Stimulated activated CD4-positive, alpha-beta T cell treated with anti-CD3 and anti-CD28 coated beads, Interleukin-2, amount 100 ng/mL, for 4 hours (primary cell): ENCODE results near the gene TMPRSS3.

Source experiments
- DNase-seq: peaks from one replicate; pipeline ENCODE4 v3.0.0-alpha.2; 2020; ENCODE audit warnings: low read depth

The TMPRSS3 gene

DNA sequence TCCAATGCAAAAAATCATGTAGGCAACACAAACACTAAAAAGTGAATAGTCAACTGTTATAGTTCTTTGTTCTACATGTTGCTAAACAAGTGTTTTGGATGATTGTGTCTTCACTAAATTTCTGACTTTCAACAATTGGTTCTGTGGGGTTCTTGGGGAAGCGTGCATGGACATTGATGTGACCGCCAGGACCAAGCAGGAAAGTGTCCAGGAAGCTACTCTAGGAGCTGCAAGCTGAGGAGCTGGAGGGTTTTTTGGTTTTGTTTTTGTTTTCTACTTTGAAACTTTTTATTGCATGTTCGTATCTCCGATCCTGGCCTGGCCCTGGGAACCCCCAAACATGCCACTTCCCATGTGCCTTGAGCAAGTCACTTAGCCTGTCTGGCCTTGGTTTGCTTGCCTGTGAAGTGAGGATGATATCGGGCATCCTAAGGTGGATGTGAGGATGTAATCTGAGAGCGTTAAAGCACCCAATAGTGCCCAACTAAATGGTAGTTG is 8.0 kb downstream of the TMPRSS3 start:
- no peak for DNase-seq

- DNase-seq = no peak
Observed at GRCh38 chr21:42387164-42387563, 8.7 kb downstream of the TMPRSS3 start.

GRCh38 chr21:42386034-42386591 is 9.7 kb downstream of the TMPRSS3 start:
- no peak for DNase-seq

DNA sequence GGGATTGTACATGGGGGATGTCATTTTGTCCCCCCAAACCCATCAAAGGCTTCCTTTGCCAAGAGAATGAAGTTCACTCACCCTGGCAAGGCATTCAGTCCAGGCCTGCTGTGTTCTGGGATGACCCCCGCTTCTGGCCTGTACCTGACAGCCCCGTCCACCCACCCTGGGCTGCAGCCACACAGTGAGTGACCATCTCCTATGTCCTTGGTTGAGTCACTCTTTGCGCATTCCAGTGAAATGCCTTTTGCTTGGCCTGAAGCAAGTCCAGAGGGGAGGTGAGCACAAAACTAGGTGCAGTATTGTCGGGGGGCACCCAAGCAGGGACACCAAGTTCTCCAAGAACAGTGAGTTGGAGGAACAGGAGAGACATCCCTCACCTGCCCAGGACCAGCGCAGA is 10.2 kb downstream of the TMPRSS3 start:
- no peak for DNase-seq

GRCh38 chr21:42384989-42385388 is 10.9 kb downstream of the TMPRSS3 start:
- DNase-seq = no peak

- DNase-seq = no peak
Observed at GRCh38 chr21:42384156-42384945, 11.5 kb downstream of the TMPRSS3 start.

- DNase-seq = no peak
Observed at GRCh38 chr21:42383331-42383730, 12.5 kb downstream of the TMPRSS3 start.

DNA sequence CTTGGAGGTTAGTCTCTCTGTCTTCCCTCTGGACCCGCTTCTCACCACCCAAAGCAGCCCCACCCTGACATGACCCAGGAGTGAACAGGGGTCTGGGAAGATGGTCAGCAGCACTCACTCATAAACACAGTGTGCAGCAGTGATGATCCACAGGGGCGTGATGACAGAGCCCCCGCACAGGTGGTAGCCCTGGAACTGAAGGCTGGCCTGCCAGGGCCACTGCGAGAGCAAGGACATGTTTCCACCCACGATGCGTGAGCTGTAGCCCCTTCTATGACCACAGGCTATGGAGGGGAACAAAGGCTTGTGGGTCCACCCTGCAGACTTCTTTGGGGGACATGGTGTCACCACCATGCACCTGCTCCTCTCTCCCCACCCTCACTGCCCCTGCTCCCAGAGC is 12.9 kb downstream of the TMPRSS3 start:
- DNase-seq = no peak

DNA sequence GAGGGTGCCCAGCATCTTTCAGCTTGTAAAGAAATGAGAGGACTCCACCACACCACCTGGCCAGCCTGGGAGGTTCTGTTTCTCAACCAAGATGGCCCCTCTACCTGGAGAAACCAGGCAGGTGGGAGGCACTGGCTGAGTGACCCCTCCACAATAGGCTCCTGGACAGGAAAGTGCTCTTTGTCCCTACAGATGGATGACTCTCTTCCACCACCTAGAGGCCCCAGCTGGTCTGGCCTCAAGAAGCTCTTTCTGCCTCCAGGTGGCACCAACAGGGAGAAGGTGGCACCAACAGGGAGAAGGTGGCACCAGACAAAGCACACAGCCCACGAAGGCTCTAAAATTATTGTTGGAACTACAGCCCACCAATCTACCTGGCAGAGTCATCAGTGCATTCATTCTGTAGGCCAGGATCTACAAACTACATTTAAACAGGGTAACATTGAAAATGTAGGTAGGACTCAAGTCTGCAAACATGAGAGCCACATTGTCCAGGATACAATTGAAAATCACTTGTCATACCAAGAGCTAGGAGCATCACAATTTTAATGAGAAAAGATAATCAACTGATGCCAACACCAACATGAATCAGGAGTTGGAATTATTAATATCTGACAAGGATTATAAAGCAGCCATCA is 14.4 kb downstream of the TMPRSS3 start:
- no peak for DNase-seq

GRCh38 chr21:42379426-42380215 is 16.2 kb downstream of the TMPRSS3 start:
- no peak for DNase-seq

GRCh38 chr21:42378418-42378817 is 17.4 kb downstream of the TMPRSS3 start:
- DNase-seq = no peak

DNA sequence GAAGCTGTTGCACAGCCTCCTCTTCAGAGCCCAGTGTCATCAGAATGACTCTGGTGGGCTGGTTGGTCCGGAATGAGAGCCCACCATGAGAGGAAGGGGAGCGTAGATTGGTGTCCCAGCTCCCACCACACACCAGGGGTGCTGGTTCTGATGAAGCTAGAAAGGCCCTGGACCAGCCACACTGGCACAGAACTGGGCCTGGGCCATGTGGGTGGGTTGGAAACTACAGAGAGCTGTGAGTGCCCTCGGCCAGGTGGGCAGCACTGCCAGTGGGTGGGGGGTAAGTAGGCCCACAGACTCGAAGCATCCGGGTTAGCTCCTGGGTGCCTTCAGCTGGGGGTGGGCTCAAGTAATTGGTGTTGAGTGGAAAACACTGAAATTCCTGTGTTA is 17.9 kb downstream of the TMPRSS3 start:
- DNase-seq = no peak

DNA sequence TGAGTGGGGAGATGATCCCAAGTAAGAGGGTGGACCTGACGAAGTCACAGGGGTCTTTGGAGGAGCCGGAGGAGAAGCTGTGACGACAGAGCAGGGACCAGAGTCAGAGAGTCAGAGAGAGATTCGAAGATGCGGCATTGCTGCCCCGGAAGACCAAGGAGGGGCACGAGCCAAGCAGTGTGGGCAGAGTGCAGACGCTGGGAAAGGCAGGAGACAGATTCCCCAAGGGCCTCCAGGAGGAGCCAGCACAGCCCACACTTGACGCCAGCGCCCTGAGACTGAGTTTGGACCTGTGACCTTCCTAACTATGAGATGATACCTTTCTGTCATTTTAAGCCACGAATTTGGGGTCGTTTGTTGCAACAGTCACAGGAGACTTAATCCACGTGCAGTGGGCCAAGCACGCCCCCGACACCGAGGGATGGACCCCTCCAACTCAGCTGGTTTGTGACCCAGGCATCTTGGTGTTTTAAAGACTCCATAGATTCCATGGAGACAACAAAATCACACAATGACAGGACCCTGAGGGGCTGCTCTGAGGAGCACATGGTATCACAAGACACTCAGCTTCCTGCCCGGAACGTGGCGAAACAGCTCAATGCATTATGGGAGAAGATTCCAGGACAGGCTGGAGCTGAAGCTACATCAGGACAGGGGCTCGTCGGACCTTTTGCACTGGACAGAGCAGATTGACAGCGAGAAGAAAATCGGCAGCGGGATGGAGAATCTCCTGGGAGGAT is 18.5 kb downstream of the TMPRSS3 start:
- no peak for DNase-seq

GRCh38 chr21:42376338-42376982 is 19.4 kb downstream of the TMPRSS3 start:
- no peak for DNase-seq

DNA sequence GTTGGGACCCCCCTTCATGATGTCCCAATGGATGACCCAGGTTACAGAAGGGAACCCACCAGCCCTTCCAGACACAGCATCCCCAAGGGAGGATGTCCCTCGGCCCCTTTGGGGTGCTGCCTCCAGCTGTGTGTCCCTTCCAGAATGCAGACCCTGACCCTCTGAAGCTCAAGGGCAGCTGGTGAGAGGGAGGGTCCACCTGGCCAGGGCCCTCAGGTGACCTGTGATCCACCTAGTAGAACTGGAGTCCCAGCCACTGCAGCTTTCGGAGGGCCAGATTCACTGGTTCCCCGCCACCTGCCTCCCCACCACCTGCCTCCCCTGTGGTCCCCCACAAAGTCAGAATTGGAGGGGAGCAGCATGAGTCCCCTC is 19.9 kb downstream of the TMPRSS3 start:
- DNase-seq = no peak

- no peak for DNase-seq
Observed at GRCh38 chr21:42375506-42375905, 20.3 kb downstream of the TMPRSS3 start.

DNA sequence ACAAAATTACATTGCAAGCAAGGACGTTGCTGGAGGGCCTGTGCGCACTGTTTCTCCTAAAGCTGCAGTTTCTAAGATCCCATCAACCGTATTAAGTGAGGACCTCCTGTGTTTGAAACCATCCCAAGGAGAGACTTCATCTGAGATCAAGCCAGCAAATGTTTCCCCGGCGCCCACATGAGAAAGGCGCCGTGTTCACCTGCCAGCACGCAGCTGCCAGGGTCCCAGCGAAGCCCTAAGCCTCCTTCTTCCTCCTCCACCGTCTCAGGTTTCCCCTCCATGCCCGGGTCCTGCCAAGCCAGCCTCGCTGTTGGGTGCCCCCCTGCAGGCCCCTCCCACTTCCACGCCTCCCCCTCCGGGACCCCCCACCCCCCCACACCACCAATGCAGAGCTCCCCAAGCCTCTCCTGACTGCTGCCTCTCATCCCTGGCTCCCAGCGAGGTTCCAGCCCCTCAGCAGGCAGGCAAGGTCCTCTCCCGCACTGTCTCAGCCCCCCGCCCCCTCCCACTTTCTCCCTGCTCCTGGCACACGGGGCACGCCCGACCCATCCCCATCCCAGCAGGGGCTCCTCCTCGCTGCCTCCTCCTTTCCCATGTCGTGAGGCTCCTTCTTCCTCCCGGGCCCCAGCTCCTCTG is 20.9 kb downstream of the TMPRSS3 start:
- no peak for DNase-seq

GRCh38 chr21:42374457-42374856 is 21.4 kb downstream of the TMPRSS3 start:
- no peak for DNase-seq

- no peak for DNase-seq
Observed at GRCh38 chr21:42373908-42374455, 21.9 kb downstream of the TMPRSS3 start.

DNA sequence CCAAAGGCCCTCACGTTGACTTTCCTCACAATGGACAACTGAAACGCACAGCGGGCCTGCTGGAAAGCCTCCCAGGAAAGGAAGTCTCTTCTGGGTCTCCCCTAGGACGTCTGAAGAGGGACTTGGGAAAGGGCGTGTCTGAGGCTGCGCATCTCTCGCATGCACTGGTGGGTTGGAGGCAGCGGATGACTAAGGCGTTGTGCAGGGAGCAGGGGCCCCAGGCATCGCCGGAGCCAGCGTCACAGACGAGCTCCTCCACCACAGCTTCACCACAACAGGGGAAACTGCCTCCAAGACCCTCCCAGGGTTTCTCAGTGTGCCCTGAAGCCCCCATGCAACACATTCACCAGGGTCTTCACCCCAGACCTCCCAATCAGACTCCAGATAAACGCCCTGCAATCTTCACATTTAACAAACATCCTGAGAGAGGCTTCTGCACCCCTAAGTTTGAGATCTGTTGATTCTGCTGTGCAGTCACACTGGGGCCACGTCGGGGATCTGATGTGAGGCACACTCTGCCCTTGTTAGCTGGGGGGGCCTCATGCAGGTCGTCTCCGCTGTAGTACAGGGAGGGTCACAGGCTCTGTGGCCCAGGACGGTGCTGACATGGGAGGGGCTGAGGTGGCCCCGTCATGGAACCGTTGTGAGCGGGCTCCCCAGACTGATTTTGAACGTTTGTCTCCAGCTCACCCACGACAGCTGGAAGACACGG is 22.5 kb downstream of the TMPRSS3 start:
- DNase-seq = no peak
